HG03095 (cell line): Measurements from ENCODE around the gene PRSS56.

Experiments
- ATAC-seq: cut with Tn5 transposase; IDR thresholded peaks from one replicate; pipeline ENCODE4 v1.9.1; 2021; ENCODE audit warnings: moderate library complexity; ENCODE audit not compliant: unreplicated experiment

PRSS56 gene

DNA sequence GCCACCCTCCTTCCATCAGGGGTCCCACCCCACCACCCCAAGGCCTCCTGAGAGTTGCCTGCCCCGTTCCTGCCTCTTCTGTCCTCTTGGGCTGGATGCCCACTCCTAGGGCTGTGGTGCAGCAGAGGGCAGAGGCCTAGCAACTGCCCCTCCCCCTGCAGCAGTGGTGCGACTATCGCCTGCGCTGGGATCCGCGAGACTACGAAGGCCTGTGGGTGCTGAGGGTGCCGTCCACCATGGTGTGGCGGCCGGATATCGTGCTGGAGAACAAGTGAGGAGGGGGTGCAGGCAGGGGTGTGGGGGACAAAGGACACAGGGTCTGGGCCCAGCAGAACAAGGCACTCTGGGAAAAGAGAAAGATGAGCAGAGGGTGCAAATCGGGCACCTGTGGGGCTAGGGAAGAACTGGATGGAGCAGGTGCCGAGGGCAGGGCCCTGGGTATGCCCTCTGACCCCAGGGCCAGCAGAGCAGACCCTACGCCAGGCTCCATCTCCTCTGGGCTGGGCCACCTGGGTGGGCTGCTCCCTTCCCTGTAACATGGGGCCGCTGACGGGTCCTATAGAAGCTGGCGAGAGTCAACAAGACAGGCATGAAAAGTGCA, 20.4 kb downstream of the PRSS56 start:
- no peak for ATAC-seq

DNA sequence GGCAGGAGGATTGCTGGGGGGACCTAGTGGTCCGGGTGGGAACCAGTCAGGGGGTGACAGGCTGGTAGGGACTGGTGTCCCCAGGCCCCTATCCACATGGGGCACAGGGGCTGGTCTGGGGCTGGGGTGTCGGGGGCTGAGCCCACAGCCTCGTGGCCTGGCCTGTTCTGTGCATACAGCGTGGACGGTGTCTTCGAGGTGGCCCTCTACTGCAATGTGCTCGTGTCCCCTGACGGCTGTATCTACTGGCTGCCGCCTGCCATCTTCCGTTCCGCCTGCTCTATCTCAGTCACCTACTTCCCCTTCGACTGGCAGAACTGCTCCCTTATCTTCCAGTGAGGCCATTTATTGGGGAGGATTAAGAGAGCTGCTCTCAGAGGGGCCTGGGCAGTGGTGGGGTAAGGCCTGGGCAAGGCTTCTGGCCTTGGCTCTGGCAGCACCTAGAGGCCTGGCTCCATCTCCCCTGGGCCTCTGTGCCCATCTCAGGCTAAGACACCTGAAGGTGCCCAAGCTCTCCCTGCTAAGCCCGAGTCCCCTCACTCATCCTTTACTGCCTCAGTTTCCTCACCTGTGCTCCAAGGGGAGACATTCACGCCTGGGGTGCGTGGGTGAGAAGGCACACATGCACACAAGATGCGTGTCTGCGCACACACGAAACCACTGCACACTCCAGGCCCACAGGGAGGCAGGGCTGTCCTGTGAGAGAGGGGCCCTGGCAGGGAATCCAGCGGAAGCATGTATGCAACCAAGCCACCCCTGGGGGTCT, 21.2 kb downstream of the PRSS56 start:
- ATAC-seq = no peak

DNA sequence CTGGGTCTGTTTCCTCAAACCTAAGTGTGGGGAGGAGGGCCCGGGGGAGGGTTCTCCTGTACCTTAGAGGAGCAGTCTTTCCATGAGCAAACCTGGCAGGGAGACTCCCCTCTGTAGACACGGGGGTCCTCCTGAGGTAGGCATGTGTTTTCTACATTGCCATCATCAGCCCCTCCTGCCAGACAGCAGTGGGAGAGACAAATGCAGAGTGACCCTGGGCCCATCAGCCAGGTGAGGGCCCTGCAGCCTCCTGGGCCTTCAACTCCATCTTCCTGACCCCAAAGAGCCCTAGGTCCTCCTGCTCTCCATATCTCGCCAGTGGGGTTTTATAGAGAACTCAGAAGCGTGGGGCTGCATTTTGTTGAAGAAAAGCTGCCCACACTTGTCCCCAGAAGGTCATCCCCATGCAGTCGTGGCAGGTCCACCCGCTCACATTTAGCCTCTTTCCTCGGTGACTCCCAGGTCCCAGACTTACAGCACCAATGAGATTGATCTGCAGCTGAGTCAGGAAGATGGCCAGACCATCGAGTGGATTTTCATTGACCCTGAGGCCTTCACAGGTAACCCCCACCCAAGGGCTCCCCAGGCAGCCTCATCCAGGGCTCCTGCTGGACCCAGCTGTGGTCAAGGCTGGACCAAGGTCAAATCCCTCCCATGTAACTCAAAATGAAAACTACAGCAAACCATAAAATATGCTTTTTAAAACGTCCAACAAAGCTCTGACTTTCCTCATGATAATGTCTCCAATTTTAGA, 21.9 kb downstream of the PRSS56 start:
- no peak for ATAC-seq

DNA sequence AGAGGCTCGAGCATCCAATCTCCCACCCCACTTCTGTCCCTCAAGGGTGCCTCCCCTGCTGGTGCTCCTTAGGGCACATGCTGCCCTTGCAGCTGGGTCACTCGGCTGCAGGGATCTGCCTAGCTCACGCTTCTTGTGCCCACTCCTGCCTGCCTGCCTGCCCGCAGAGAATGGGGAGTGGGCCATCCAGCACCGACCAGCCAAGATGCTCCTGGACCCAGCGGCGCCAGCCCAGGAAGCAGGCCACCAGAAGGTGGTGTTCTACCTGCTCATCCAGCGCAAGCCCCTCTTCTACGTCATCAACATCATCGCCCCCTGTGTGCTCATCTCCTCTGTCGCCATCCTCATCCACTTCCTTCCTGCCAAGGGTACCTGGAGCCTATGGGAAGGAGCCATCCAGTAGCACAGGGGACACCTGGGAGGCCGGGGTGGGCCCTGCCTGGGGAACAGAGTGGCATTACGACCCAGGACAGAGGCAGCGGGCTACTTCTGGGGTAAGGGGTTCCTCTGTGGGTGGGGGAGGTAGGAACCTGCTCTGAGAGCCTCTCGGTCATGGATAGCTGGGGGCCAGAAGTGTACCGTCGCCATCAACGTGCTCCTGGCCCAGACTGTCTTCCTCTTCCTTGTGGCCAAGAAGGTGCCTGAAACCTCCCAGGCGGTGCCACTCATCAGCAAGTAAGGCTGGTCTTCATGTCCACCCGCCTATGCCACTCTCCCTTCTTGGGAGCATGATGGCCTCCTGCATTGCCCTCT, 22.7 kb downstream of the PRSS56 start:
- ATAC-seq = no peak

DNA sequence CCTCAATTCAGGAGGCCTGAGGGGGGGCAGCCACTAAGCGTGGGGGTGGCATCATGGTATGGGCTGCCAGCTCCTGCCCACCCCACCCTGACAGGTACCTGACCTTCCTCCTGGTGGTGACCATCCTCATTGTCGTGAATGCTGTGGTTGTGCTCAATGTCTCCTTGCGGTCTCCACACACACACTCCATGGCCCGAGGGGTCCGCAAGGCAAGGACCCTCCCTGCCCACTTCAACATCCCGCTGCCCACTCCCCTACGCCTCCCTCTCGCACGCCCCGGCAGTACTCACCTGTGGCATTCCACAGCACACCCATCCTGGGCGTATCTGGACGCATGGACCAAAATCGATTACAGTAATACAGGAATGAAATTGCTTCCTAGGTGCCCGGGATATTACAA, 23.3 kb downstream of the PRSS56 start:
- no peak for ATAC-seq

DNA sequence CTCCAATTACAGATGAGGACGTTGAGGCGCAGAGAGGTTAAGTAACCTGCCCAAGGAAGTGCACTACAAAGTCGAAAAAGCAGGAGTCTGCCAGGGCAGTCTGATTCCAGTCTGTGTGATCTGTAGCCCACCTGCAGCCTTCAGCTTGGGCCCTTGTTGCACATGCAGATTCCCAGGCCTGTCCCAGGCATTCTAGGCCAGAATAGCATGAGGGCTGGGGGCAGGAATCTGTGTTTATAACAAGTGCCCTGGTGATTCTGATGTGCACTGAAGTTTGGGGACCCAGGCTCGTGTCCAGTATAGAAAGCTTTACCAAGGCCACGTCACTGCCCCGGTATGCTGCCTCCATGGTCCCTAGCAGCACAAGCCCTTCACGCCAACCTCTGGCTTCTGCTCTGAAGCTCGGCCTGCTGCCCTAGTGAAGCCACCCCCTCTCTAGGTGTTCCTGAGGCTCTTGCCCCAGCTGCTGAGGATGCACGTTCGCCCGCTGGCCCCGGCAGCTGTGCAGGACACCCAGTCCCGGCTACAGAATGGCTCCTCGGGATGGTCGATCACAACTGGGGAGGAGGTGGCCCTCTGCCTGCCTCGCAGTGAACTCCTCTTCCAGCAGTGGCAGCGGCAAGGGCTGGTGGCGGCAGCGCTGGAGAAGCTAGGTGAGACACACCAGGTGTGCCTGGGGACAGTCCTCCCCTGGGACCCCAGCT, 23.9 kb downstream of the PRSS56 start:
- ATAC-seq = no peak

DNA sequence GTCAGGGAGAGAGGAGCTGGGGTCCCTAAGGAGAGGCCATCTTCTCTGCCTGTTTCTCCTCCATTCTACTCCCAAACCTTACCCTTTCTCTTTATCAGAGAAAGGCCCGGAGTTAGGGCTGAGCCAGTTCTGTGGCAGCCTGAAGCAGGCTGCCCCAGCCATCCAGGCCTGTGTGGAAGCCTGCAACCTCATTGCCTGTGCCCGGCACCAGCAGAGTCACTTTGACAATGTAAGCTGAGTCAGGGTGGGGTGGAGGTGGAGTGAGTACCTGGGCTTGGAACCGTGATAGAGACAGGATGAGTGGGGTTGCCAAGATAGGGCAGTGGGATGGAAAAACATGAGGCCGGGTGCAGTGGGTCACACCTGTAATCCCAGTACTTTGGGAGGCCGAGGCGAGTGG, 24.5 kb downstream of the PRSS56 start:
- no peak for ATAC-seq

DNA sequence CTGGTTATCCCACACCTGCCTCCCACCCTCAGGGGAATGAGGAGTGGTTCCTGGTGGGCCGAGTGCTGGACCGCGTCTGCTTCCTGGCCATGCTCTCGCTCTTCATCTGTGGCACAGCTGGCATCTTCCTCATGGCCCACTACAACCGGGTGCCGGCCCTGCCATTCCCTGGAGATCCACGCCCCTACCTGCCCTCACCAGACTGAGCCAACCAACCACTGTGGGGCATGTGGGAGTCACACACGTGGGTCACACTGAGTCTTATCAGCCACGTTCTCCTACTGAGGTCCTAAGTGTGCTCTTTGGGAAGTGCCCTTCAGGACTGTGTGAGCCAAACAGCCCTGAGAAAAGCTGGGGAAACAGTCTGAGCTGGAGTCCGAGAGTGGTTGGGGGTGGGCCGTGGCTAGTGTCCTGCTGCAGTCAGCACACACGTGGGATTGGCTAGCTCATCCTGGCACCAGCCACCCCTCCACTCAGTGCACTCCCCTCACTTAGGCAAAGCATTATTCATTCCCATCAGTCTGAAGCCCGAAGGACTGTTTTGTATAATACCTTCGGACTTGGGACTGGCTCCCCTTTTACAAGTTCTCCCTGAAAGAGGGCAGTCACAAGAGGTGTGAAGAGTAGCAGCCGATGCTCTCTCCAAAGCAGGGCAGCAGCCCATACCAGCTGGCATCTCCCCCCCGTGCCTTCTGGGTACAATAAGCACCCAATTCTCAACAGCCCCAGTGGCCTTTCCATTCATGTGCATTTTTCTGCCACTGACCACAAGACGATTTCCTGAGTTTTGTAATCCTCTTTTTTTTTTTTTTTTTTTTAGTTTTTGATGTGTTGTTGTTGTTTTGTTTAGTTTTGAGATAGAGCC, 25.6 kb downstream of the PRSS56 start:
- ATAC-seq = no peak

DNA sequence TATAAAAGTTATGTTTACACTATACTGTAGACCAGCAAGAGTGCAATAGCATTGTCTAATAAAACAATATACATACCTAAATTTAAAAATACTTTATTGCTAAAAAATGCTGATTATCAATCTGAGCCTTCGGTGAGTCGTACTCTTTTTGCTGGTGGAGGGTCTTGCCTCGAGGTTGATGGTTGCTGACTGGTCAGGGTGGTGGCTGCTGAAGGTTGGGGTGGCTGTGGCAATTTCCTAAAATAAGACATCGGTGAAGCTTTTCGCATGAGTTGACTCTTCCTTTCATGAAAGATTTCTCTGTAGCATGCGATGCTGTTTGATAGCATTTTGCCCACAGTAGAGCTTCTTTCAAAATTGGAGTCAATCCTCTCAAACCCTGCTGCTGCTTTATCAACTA, 27.8 kb downstream of the PRSS56 start:
- no peak for ATAC-seq

DNA sequence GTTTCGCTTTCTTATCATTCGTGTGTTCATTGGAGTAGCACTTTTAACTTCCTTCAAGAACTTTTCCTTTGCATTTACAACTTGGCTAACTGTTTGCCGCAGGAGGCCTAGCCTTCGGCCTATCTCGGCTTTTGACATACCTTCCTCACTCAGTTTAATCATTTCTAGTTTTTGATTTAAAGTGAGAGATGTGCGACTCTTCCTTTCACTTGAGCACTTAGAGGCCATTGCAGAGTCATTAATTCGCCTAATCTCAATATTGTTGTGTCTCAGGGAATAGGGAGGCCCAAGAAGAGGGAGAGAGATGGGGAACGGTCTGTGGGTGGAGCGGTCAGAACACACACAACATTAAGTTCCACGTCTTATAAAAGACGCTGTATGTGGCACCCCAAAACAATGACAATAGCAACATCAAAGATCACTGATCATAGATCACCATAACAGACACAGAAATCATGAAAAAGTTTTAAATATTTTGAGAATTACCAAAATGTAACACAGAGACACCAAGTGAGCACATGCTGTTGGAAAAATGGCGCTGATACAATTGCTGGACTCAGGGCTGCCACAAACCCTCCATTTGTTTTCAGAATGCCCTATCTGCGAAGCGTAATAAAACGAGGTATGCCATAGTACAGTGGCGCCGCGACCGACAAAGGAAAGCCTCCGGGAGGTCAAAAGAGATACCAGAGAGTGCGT, 29.6 kb downstream of the PRSS56 start:
- ATAC-seq = no peak

DNA sequence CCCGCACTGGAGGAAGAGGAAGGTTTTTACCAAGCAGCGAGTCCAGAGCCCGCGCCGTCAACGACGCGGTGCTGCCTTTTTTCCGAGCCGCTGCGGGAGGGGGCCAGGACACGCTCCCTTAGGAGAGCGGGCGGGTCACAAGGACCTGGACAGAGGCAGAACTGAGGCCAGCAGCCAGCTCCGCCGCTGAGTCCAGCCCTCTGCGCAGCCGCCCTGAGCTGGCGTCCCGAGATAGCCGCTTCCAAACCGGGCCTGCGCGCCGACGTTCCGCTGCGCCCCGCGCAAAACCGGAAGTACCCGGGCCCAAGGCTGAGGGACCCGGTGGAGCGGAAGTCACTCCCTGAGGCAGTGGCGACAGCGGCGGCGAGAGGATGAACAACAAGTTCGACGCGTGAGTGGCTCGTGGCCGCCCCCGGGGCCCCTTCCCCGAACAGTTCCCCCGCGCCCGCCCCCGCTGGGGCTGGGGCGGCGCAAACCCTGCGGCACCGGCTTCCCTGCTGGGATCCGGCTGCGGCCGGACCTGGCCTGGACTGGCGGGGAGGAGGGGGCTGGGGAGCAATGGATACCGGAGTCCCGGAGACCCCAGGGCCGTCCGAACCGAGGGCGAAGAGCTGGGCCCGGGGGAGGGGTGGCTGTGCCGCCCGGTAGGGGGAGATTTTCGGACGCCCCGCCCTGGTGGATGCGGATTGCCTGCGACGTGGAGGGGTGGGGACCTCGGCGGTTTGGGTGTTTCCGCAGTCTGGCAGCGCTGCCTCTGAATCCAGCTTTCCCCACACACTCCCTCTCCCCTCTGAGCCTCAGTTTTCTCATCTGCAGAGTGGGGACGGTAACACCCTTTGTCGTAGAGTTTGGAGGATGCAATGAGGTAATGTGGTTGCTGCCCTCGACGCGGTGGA, 30.4 kb downstream of the PRSS56 start, which contains the start of the genes EIF4E2 and TIGD1:
Gene EIF4E2, plus strand, starts transcription at position 336 of the 896 bp plus-strand sequence. Its CDS starts 36 bp downstream, at position 372.
Gene TIGD1, minus strand, starts transcription at position 204 of the 896 bp plus-strand sequence. CDS start 675 bp downstream, outside the sequence.
- ATAC-seq = peak; percentile 94

DNA sequence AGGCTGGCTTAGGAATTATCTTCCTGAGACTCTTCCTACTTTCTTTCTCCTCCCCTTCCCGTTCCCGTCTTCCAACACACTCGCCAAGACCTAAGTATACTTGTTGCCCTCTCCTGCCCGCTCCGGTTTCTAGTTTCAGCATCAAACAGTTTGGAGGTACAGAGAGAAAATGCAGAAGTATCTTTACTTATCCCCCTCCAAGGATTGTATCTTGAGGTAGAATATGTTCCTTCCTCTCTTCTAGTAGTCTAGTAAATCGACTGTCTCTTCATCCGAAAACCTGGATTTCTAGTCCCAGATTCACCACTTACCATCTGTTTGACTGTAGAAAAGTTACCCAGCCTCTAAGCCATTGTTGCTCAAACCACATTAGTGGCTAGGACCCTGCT, 31.1 kb downstream of the PRSS56 start:
- no peak for ATAC-seq

DNA sequence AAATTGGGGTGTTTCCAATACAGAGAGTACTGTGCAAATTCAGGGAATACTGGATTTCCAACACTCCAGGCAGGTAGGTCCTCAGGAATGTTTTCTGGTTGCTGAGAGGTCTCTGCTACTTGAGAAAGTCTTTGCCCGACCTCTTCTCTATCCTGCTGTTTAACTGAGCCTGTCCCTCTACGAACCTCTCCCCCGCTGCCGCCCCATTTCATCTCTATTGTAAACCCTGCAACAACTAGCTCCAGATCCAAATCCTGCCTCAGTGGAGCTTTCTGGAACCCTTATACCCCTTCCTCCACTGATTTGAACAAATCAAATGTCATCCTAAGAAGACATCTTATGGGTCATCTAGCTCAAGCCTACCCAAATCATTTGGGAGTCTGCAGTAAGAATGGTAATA, 31.6 kb downstream of the PRSS56 start:
- ATAC-seq = no peak

DNA sequence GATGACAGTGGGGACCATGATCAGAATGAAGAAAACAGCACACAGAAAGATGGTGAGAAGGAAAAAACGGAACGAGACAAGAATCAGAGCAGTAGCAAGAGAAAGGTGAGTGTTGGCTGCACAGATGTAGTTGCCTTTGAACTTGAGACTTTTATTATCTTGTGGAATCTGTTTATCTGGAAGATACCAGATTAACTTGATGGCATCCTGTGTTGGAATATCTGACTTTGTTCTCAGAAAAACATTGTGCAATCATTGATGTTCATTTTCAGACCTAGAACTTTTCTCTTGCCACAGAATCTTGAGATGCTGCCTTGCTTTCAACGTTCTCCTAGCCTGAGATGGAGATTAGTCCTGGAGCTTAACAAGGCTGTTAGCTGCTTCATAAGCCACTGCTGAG, 36.2 kb downstream of the PRSS56 start:
- no peak for ATAC-seq

DNA sequence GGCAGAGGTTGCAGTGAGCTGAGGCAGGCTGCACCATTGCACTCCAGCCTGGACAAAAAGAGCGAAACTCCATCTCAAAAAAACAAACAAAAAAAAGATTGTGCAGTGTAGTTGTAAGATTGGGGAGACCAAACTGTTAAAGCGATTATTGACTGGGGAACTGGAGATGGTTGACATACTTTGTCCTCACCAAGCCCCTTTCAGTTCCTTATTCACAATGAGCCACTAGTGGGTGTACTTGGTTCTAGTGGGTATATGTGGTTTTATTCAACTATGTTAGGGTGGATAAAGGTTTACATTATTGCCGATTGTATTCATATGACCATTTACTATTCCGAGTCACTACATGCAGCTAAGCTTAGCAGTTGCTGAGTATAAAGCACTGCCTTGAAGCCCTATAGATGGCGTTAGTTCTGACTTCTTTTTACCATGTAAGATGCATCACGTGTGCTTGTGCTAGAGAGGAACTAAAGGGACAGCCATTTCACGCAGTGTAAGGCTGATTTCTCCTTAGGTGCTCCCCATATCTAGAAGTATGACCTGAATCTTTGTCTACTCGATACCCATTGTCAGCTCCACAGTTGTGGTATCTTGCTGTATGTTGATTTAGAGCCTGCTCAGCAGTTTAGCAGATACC, 42.4 kb downstream of the PRSS56 start:
- no peak for ATAC-seq

DNA sequence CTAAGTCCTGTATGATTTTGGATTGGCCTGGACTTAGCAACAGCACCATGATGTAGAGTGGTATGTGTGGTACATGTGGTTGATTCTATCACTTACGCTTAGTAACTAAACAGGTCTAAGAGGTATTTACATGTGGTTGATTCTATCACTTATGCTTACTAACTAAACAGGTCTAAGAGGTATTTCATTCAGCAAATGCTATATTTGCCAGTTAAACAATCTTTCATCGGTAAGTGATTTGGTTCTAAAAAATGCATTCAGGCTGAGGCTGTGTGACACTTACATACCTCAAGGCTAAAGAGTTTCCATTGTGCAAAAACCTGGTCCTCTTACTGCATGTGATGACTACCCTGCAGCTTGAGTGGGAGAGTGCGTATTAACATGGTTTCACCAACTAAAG, 43.4 kb downstream of the PRSS56 start:
- no peak for ATAC-seq

DNA sequence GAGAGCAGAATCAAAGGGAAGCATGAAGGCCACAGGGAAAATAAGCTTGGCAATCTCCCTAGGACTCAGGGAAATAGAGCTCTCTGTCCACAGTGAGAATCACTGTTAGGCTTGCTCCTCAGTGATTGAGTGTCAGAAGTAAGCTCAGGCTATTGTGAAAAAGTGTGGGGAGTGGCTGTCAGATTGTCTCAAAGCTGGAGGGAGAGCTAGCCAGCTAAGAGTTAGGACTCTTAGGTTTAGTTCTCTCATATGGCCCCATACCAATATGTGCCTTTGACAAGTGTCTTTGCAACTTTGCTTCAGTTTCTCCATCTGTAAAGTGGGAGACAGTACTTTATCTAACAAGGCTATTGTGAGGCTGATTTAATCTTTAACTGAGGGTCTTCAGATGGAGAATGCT, 47.5 kb downstream of the PRSS56 start:
- no peak for ATAC-seq
